Islet precursor cell (in vitro differentiated cells): Measurements from ENCODE around the gene TES.

Experiments used
- DNase-seq: peaks from one replicate; pipeline ENCODE4 v3.0.0-alpha.2; 2018

The TES gene

DNA sequence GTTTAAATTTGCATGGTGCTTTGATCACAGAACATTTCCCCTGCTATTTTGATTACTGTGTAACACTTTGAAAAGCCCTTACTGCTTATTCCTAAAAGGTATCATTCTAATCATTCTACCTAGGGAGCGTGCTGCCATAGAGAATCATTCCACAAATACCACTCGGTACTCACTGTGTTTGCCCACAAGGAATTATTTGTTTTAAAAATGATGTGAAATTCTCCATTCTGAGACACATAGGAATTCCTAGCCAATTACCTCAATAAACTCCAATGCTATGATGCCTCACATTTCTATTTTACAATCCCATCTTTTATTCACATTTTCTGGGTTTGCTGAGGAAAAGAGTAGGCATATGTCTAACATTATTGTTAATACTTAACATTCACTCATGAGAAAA is 16.2 kb upstream of the TES start:
- no peak for DNase-seq

- no peak for DNase-seq
Observed at GRCh38 chr7:116195451-116195850, 14.9 kb upstream of the TES start.

- DNase-seq, result no peak
Observed at GRCh38 chr7:116196947-116197346, 13.4 kb upstream of the TES start.

- no peak for DNase-seq
Observed at GRCh38 chr7:116197360-116197759, 13.0 kb upstream of the TES start.

GRCh38 chr7:116198748-116199410 is 11.5 kb upstream of the TES start:
- DNase-seq, result no peak

DNA sequence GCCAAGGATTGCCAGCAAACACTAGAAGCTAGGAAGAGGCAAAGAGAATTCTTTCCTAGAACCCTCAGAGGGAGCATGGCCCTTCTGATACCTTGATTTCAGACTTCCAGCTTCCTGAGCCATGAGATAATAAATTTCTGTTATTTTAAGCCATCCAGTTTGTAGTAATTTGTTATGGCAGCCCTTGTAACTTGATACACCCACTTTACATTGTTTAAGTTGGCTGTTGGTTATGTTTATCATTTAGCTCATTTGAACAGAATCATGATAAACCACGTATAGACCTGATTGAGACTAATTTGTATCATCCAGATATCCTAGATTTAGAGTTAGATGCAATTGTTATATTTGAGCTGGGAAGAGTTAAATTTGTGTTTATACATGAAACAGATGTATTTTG is 9.4 kb upstream of the TES start:
- DNase-seq, result no peak

- no peak for DNase-seq
Observed at GRCh38 chr7:116206141-116206540, 4.2 kb upstream of the TES start.

- no peak for DNase-seq
Observed at GRCh38 chr7:116208919-116209318, 1.4 kb upstream of the TES start.

DNA sequence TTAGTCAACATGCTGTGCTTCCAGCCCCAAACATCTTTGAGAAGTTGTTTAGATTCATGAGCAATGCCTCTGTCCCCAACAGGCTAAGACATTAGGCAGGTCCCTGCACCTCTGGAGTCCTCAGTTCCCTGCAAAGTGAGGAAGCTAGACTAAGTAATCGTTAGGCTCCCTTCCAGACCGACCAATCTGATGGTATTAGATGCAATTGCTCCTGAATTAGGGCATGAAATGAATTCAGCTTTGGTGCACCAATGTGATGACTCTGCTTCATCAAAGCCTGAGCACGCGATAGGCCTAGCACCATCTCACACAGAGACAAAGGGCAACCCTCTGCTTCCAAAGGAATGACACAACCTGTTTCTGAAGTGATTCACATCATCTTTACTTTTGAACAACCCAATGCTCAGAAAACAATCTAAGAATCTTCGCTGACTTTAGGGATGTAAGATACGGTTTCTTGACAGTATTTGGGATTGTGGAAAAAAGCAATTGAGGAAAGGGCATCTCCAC is 723 bp upstream of the TES start:
- DNase-seq, result no peak

- peak; percentile 96 for DNase-seq
Observed at GRCh38 chr7:116211006-116211912, 920 bp downstream of the TES start.

DNA sequence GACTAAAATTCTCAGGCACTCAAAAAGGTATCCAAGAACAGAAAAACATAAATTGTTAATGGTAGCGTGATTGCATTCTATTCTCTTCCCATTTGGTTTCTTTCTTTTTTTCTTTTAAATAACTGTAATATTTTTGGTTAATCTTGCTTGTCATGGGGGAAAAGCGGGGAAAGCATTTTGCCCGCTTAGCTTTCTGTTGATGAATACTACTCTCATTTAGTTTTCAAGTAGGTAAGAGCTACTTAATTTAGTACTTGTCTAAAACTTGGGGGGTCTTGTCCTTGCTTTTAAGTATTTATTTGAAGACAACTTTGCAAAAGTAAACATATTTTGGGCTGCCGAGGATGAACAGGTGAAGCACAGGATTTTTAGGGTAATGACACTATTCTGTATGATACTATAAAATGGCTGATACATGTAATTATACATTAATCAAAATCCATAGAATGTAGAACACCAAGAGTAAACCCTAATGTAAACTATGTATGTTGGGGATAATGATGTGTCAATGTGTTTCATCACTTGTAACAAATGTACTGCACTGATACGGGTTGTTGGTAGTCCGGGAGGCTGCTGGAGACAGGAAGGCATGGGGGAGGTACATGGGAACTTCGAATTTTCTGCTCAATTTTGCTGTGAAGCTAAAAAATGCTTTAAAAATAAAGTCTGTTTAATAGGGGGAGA is 1.7 kb downstream of the TES start:
- no peak for DNase-seq

DNA sequence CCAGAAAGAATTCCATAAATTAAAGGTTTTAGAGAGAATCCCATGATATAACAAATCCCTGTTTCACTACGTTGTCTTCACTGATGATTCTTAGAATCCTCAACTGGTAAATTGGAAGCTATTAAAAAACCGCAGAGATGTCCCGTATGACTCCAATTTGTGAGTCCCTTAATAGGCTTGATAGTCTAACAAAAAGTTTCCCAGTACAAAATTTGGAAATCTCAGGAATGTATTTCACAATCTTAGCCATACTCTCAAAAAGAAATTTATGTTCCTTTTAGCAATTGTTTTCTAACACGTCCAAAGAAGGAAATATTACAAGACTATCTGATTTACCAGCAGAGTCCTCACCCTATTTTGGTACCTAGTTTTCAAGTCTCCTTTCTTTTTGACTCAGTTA is 2.5 kb downstream of the TES start:
- no peak for DNase-seq

DNA sequence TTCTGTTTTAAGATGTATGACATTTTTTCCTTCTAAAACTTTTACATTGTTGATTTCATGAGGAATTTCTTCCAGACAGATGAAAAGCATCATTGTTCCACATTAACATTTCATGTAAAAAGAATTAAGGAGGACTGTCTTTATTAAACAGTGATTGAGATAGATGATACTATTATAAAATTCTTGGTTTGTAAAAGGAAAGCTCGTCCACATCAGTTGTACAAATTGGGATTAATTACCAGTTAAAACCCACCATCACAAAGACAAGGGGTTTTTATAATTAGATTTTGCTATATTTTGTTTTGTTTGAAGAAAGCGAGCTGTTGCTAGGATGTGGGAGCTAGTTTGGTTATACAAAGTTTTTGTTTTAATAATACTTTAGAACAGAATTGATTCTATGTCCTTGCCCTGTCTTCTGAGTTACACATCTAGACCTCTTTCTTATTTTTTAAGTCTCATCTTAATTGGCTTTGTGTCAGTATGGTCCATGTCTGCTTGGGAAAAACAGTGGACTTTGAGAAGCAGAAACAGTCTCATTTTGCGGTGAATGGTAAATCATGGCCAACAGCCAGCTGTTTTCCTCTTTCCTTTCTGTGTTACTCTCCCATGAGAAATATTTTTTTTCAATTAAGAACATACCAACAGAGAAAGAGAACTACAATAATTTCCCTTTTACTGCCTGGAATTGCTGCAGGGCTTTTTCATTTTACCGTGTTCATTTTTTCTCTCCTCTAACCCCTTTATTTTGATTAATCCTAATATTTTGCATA is 3.2 kb downstream of the TES start:
- no peak for DNase-seq

DNA sequence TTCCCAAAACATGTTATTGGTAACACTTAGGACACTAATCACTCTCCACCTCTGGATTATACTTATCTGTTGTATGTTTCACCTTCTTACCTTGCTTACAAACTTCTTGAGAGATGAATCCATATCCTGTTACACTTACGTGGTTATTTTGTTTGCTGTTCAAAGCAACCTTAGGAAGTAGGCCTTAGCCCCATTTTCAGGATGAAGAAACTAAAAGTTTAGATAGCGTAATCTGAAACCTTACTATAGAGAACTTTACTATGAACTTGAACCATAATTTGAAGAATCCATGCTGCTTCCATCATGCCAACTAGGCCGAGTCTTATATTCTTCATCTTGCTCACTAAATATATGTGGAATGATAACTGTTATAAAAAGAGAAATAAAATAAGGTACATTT is 4.6 kb downstream of the TES start:
- no peak for DNase-seq

DNA sequence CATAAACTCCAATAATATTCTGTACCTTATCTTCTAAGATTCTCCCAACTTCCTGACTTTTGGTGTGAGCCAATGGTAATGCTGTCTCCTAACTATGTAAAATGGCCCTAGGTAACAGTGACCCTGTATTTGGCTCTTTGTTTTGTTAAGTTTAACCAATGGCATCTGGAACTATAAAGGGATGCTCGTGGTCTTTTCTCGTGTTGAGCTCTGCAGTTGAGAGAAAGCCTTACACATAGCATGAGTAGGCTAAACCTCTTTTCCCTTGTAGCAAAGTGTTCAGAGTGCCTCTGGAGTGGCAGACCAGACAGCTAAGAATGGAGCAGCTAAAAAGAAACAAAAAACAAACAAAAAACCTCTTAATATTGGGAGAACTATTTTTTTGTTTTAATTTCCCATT is 5.2 kb downstream of the TES start:
- DNase-seq, result no peak

DNA sequence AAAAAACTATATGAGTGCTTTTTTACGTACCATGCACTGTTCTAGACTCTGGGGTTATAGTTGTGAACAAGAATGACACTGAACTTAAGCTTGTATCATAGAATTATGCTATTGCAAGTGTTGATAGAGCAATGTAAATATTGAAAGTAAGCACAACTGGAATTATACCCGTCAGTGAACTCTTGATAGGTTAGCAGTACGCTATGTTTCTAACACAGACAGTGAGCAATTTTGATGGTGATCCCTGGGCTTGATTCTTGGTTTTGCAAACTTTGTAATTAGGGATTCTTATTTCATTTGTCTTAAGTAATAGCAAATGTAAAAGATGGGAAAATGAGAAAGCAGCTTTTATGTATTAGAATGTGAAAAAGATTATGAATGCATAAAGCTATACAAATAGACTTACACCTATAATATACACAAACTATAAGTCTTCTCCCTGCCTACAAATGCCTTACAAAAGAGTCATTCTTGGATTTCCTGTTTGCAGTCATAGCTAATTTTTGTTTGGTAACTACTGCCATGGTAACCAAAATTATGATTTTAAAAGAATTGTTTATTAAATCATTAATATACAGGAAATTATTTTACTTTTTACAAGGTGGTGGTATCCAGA is 6.7 kb downstream of the TES start:
- DNase-seq, result no peak

- DNase-seq, result no peak
Observed at GRCh38 chr7:116218051-116218645, 7.8 kb downstream of the TES start.

- DNase-seq, result no peak
Observed at GRCh38 chr7:116218747-116219146, 8.4 kb downstream of the TES start.

DNA sequence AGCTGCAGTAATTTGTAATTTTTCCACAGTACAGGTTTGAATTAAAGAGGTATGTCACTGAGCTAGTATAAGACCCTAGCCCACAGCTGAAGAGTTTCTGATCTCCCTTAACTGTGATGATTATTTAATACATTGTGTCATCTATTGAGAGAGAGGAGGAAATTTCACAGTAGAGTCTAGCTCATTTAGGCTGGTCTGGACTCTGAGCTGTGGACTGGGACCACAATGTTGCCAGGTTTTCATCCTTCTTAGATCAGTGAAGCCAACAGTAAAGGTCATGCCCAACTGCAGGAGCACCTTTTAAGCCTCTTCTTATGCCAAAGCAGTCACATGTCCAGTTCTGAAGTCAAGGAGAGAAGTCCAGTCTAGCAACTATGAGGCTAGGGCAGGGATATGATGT is 8.9 kb downstream of the TES start:
- DNase-seq, result no peak

GRCh38 chr7:116219834-116220233 is 9.5 kb downstream of the TES start:
- DNase-seq, result no peak

- no peak for DNase-seq
Observed at GRCh38 chr7:116222501-116222900, 12.2 kb downstream of the TES start.

DNA sequence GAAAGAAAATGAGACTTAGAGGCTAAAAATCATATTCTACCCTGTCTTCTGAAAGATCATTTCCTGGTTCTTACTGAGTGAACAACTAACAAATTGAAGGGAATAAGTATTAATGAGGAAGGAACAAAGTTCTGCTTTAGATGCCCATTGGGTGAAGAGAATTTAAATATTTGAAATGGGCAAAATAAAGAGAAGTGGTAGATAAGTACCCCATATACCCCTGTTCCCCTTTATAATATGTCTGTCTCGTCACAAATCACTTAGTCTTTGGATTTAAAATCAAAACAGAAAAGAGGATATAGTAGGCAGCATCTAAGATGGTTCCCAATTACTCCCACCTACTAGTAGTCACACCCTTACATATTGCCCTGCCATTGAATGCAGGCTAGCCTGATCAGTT is 13.2 kb downstream of the TES start:
- DNase-seq, result no peak
